HL-60 (cell line): ENCODE data around the gene TNNT2.

Source experiments
- CTCF ChIP-seq: IDR thresholded peaks from one replicate; pipeline ENCODE4 v1.5.1; 2011; ENCODE audit warnings: low read length, control low read depth, inconsistent platforms; ENCODE audit not compliant: insufficient read depth
- GABPA ChIP-seq: IDR thresholded peaks from 2 replicates; pipeline ENCODE4 v1.6.1; 2012; ENCODE audit warnings: low read depth

GRCh38 chr1:201354901-201355295 lies 22.6 kb downstream of the TNNT2 start:
- no peak for TF ChIP-seq GABPA
- no peak for TF ChIP-seq CTCF
